Nephron (organoid): ENCODE measurements around the gene MCEE.

ENCODE experiments used
- H3K27ac Mint-ChIP-seq, 3 experiments: 2 replicates each; pipeline ENCODE4 v1.8.0; 2020; ENCODE audit warnings: mixed read lengths in 3 of 3, mild to moderate bottlenecking in 2 of 3, moderate library complexity in 1 of 3
- H3K27me3 Mint-ChIP-seq: 2 replicates; pipeline ENCODE4 v1.8.0; 2021; ENCODE audit warnings: low read depth, mild to moderate bottlenecking, moderate library complexity, mixed read lengths
- H3K36me3 Mint-ChIP-seq: 2 replicates; pipeline ENCODE4 v1.8.0; 2020; ENCODE audit warnings: low read depth, mixed read lengths
- H3K4me1 Mint-ChIP-seq: 2 replicates; pipeline ENCODE4 v1.8.0; 2020; ENCODE audit warnings: mixed read lengths
- H3K4me3 Mint-ChIP-seq, 3 experiments: 2 replicates each; pipeline ENCODE4 v1.8.0; 2020; ENCODE audit warnings: mild to moderate bottlenecking in 3 of 3, mixed read lengths in 3 of 3, moderate library complexity in 2 of 3
- H3K9me3 Mint-ChIP-seq: 2 replicates; pipeline ENCODE4 v1.8.0; 2020; ENCODE audit warnings: mixed read lengths
- TF ChIP-seq, protein P1 (sequence below), 3 experiments: fragments of 200-600 bp; sonication (generic); IDR thresholded peaks; one replicate each; pipeline ENCODE4 v1.5.0; 2021; ENCODE audit warnings: antibody characterized with exemption in 3 of 3; ENCODE audit not compliant: unreplicated experiment in 3 of 3

The MCEE gene

GRCh38 chr2:71130905-71131244 lies 846 bp upstream of the MCEE start:
- no peaks in the 10 kb centered on the region for H3K27me3 Mint-ChIP-seq
- TF ChIP-seq, protein P1, sequence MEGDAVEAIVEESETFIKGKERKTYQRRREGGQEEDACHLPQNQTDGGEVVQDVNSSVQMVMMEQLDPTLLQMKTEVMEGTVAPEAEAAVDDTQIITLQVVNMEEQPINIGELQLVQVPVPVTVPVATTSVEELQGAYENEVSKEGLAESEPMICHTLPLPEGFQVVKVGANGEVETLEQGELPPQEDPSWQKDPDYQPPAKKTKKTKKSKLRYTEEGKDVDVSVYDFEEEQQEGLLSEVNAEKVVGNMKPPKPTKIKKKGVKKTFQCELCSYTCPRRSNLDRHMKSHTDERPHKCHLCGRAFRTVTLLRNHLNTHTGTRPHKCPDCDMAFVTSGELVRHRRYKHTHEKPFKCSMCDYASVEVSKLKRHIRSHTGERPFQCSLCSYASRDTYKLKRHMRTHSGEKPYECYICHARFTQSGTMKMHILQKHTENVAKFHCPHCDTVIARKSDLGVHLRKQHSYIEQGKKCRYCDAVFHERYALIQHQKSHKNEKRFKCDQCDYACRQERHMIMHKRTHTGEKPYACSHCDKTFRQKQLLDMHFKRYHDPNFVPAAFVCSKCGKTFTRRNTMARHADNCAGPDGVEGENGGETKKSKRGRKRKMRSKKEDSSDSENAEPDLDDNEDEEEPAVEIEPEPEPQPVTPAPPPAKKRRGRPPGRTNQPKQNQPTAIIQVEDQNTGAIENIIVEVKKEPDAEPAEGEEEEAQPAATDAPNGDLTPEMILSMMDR (IDR thresholded peaks at IDR 0.05; ENCODE audit: unreplicated experiment in 3 of 3): no peak
- peaks cover 10% of the 10 kb centered on the region for H3K36me3 Mint-ChIP-seq
- no peaks in the 10 kb centered on the region for H3K9me3 Mint-ChIP-seq
- H3K27ac Mint-ChIP-seq: no peak overlapping the region
- peaks cover 16% of the 10 kb centered on the region for H3K4me1 Mint-ChIP-seq
- no peak overlapping the region for H3K4me3 Mint-ChIP-seq

- Mint-ChIP-seq H3K4me3 (no peak overlapping the region), H3K27ac (no peak overlapping the region)
- TF ChIP-seq, protein P1 (IDR thresholded peaks at IDR 0.05; ENCODE audit: unreplicated experiment in 3 of 3): no peak
These were observed 202 bp downstream of the MCEE start for GRCh38 chr2:71129902-71130151.

DNA sequence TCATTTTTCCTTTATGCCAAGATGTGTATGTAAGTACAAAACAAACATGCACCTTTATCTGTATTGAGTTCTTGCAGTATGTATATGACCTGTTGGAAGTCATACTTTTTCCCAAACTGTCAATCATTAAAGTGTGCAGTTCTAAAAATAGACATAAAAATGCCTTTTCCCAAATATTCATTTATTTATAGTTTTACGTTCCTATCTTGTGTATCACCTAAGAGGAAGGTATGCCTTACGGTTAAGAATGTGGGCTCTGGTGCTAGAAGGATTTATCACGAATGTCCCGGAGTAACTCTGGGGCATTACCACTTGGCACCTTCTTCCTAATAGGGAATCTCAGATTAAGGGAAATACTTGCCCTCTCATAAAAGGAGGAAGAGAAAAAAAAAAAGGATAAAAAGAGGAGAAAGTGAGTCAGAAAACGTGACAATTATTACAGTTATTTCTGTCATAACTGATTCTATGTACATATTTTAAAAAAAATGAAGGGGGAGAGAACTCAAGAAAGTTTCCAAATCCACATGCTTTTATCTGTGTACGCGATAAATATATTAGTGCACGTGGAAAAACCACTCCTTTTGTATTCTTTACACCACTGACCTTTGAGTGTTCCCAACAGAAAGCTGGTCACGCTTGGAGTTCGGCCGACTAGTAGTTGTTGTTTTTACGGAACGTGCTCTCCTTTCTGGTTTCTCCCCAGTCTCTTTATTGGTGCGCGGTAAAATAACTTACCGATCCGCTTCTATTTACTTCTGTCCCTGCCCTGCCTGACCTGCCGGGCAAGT lies 721 bp downstream of the MCEE start:
- Mint-ChIP-seq H3K27me3 (no peaks in the 10 kb centered on the region), H3K4me3 (no peak overlapping the region), H3K36me3 (peaks cover 4% of the 10 kb centered on the region), H3K9me3 (no peaks in the 10 kb centered on the region), H3K4me1 (peaks cover 16% of the 10 kb centered on the region), H3K27ac (no peak overlapping the region)
- TF ChIP-seq, protein P1 (IDR thresholded peaks at IDR 0.05; ENCODE audit: unreplicated experiment in 3 of 3): no peak

More at GRCh38 chr2:71129902-71130151, 202 bp downstream of the MCEE start:
- Mint-ChIP-seq H3K36me3 (peaks cover 9% of the 10 kb centered on the region), H3K9me3 (no peaks in the 10 kb centered on the region), H3K4me1 (peaks cover 16% of the 10 kb centered on the region), H3K27me3 (no peaks in the 10 kb centered on the region)

GRCh38 chr2:71126957-71127356 lies 3.1 kb downstream of the MCEE start:
- Mint-ChIP-seq H3K4me1 (peaks cover 16% of the 10 kb centered on the region), H3K4me3 (peak overlapping the region in 2 of 3 experiments; percentile 30 to 41), H3K27ac (no peak overlapping the region), H3K36me3 (peaks cover 21% of the 10 kb centered on the region), H3K27me3 (no peaks in the 10 kb centered on the region), H3K9me3 (no peaks in the 10 kb centered on the region)
- TF ChIP-seq, protein P1 (IDR thresholded peaks at IDR 0.05; ENCODE audit: unreplicated experiment in 3 of 3): no peak

DNA sequence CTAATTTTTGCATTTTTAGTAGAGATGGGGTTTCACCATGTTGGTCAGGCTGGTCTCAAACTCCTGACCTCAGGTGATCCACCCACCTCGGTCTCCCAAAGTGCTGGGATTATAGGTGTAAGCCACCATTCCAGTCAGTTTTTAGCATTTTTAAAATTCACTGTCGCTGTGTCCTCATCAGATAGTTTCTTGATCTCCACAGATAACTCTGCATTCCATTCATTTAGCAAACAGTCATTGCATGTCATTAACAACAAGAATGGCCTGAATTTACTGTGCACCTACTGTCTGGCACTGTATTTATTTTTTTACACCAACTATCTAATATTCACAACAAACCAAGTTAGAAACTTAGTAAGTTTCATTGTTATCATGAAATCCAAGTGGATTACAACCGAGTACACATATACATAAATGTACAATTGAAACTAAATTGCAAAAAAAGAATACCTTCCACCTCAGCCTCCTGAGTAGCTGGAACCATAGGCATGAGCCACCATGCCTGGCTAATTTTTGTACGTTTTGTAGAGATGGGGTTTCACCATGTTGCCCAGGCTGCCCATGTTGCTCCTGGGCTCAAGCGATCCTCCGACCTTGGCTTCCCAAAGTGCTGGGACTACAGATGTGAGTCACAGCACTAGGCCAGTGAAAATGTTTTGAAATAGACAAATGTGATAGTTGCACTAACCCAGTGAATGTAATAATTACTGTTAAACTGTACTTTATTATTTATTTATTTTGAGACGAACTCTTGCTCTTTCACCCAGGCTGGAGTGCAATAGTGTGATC lies 4.3 kb downstream of the MCEE start:
- Mint-ChIP-seq H3K9me3 (no peaks in the 10 kb centered on the region), H3K4me3 (no peak overlapping the region), H3K27ac (no peak overlapping the region), H3K36me3 (peaks cover 30% of the 10 kb centered on the region), H3K27me3 (no peaks in the 10 kb centered on the region), H3K4me1 (peaks cover 16% of the 10 kb centered on the region)
- TF ChIP-seq, protein P1 (IDR thresholded peaks at IDR 0.05; ENCODE audit: unreplicated experiment in 3 of 3): no peak
